GM21423 (cell line): ENCODE data around the gene DCK.
A peak's percentile ranks its signal among the peaks of the same experiment; 100 is the strongest.

ENCODE experiments used
- ATAC-seq: cut with Tn5 transposase; IDR thresholded peaks from one replicate; pipeline ENCODE4 v1.9.1; 2021; ENCODE audit warnings: mild to moderate bottlenecking, moderate library complexity; ENCODE audit not compliant: unreplicated experiment

The DCK gene

GRCh38 chr4:70993181-70994068 is at the start of gene DCK:
TSS of gene DCK (plus strand) at chr4:70993649. CDS start at chr4:70993836, 187 bp downstream.
- ATAC-seq, result peak; percentile 77

GRCh38 chr4:70945046-70945445 is 48.4 kb upstream of the DCK start:
- ATAC-seq, result peak; percentile 46

- no peak for ATAC-seq
Observed at GRCh38 chr4:70945452-70946055, 47.9 kb upstream of the DCK start.

GRCh38 chr4:70946939-70947338 is 46.5 kb upstream of the DCK start:
- no peak for ATAC-seq

GRCh38 chr4:70948665-70949260 is 44.7 kb upstream of the DCK start:
- ATAC-seq, result no peak

GRCh38 chr4:70954032-70954431 is 39.4 kb upstream of the DCK start:
- no peak for ATAC-seq

- ATAC-seq, result no peak
Observed at GRCh38 chr4:70956549-70957210, 36.8 kb upstream of the DCK start.

- ATAC-seq, result no peak
Observed at GRCh38 chr4:70958681-70959080, 34.8 kb upstream of the DCK start.

GRCh38 chr4:70969076-70969475 is 24.4 kb upstream of the DCK start:
- ATAC-seq, result no peak

GRCh38 chr4:70976252-70976651 is 17.2 kb upstream of the DCK start:
- no peak for ATAC-seq

- no peak for ATAC-seq
Observed at GRCh38 chr4:70979445-70980008, 13.9 kb upstream of the DCK start.

- ATAC-seq, result no peak
Observed at GRCh38 chr4:70980196-70980595, 13.3 kb upstream of the DCK start.

- ATAC-seq, result no peak
Observed at GRCh38 chr4:70984106-70984505, 9.3 kb upstream of the DCK start.

- no peak for ATAC-seq
Observed at GRCh38 chr4:70984589-70984988, 8.9 kb upstream of the DCK start.

GRCh38 chr4:70991596-70991995 is 1.9 kb upstream of the DCK start:
- ATAC-seq, result no peak

GRCh38 chr4:70992391-70992881 is 1.0 kb upstream of the DCK start:
- no peak for ATAC-seq

- no peak for ATAC-seq
Observed at GRCh38 chr4:70994069-70994366, 569 bp downstream of the DCK start.

GRCh38 chr4:70994387-70995099 is 1.1 kb downstream of the DCK start:
- ATAC-seq, result peak; percentile 42

- no peak for ATAC-seq
Observed at GRCh38 chr4:70996018-70996360, 2.5 kb downstream of the DCK start.

GRCh38 chr4:70997036-70997435 is 3.6 kb downstream of the DCK start:
- ATAC-seq, result no peak

- no peak for ATAC-seq
Observed at GRCh38 chr4:70997546-70997945, 4.1 kb downstream of the DCK start.
